Measurements from ENCODE around the gene ZNF804B.

- TF ChIP-seq CTCF (conservative IDR thresholded peaks at IDR 0.05; ENCODE audit: low read depth, low read length) (no peak), EZH2 (IDR thresholded peaks at IDR 0.05; ENCODE audit: low read length, unreplicated experiment) (no peak)
Measured at GRCh38 chr7:89385411-89385810, 625.9 kb downstream of the ZNF804B start.
